ENCODE data around the gene INKA1. TPM values are rescaled to one million over a fixed set of nuclear protein-coding genes. Genes with fewer than 3 reads are reported as not detected.

Gene INKA1
- total RNA-seq, 1 experiment from 2014 or later, result 1.3 TPM

GRCh38 chr3:49756036-49756435 is 47.0 kb upstream of the INKA1 start:
- POLR2A ChIA-PET (ENCODE audit: unreplicated experiment), result no interaction called here
- no peak overlapping the region for H2AFZ ChIP-seq (ENCODE audit: low read length)
- intact Hi-C loops (cut with micrococcal nuclease), result no loop called here
- peaks cover 85% of the 10 kb centered on the region for H3K79me2 ChIP-seq (ENCODE audit: low read length)
- H3K4me1 ChIP-seq (ENCODE audit: insufficient read depth, low read length), result no peaks in the 10 kb centered on the region
- no peak overlapping the region for H3K9ac ChIP-seq (ENCODE audit: low read length)
- no peaks in the 10 kb centered on the region for H3F3A ChIP-seq (ENCODE audit: low read length, unreplicated experiment)
- CTCF ChIA-PET, result no interaction called here
- no peak overlapping the region for H3K4me2 ChIP-seq (ENCODE audit: low read length)
- no TSS peak for BruUV-seq (replicated peaks)
- H3K9me3 ChIP-seq (ENCODE audit: low read length), result no peaks in the 10 kb centered on the region
- ATAC-seq (no peak), DNase-seq (no peak)
- peaks cover 3% of the 10 kb centered on the region; the same call in 1 of the 2 replicates for H3K36me3 ChIP-seq (ENCODE audit: low read depth, low read length)
- no peaks in the 10 kb centered on the region for H3K27me3 ChIP-seq (ENCODE audit: low read length)
- H3K9me2 ChIP-seq (replicated peaks; ENCODE audit: low read length), result no peaks in the 10 kb centered on the region
- H3K27ac ChIP-seq (ENCODE audit: low read length), result no peak overlapping the region
- no peak overlapping the region for H3K4me3 ChIP-seq (ENCODE audit: low read length)
- TF ChIP-seq CTCF (conservative IDR thresholded peaks at IDR 0.05; ENCODE audit: low read depth, low read length), result no peak
- no peak for TF ChIP-seq EZH2 (IDR thresholded peaks at IDR 0.05; ENCODE audit: low read length, unreplicated experiment)
- TF ChIP-seq EZH2phosphoT487 (IDR thresholded peaks at IDR 0.05; ENCODE audit: borderline replicate concordance, low read length), result no peak
- H4K20me1 ChIP-seq (ENCODE audit: low read length), result no peaks in the 10 kb centered on the region; the same call in 1 of the 2 replicates

- DNase-seq (no peak), ATAC-seq (no peak)
- no peaks in the 10 kb centered on the region for H3K4me1 ChIP-seq (ENCODE audit: insufficient read depth, low read length)
- no peaks in the 10 kb centered on the region for H3K9me2 ChIP-seq (replicated peaks; ENCODE audit: low read length)
- CTCF ChIA-PET, result no interaction called here
- H3K27ac ChIP-seq (ENCODE audit: low read length), result no peak overlapping the region
- no peaks in the 10 kb centered on the region for H3K9me3 ChIP-seq (ENCODE audit: low read length)
- H3K9ac ChIP-seq (ENCODE audit: low read length), result no peak overlapping the region
- H2AFZ ChIP-seq (ENCODE audit: low read length), result no peak overlapping the region
- H3K36me3 ChIP-seq (ENCODE audit: low read depth, low read length), result peaks cover 3% of the 10 kb centered on the region; the same call in 1 of the 2 replicates
- POLR2A ChIA-PET (ENCODE audit: unreplicated experiment), result no interaction called here
- H3K27me3 ChIP-seq (ENCODE audit: low read length), result no peaks in the 10 kb centered on the region
- no peak for TF ChIP-seq EZH2phosphoT487 (IDR thresholded peaks at IDR 0.05; ENCODE audit: borderline replicate concordance, low read length)
- TF ChIP-seq CTCF (conservative IDR thresholded peaks at IDR 0.05; ENCODE audit: low read depth, low read length), result no peak
- no peak for TF ChIP-seq EZH2 (IDR thresholded peaks at IDR 0.05; ENCODE audit: low read length, unreplicated experiment)
- BruUV-seq (replicated peaks), result no TSS peak
- H3F3A ChIP-seq (ENCODE audit: low read length, unreplicated experiment), result no peaks in the 10 kb centered on the region
- peaks cover 86% of the 10 kb centered on the region for H3K79me2 ChIP-seq (ENCODE audit: low read length)
- H3K4me2 ChIP-seq (ENCODE audit: low read length), result no peak overlapping the region
- H4K20me1 ChIP-seq (ENCODE audit: low read length), result no peaks in the 10 kb centered on the region; the same call in 1 of the 2 replicates
- no peak overlapping the region for H3K4me3 ChIP-seq (ENCODE audit: low read length)
- intact Hi-C loops (cut with micrococcal nuclease), result no loop called here
Observed at GRCh38 chr3:49757197-49757596, 45.9 kb upstream of the INKA1 start.

- ChIA-PET POLR2A (ENCODE audit: unreplicated experiment) (no interaction called here), CTCF (no interaction called here)
- no TSS peak for BruUV-seq (replicated peaks)
- Histone ChIP-seq H3K4me3 (ENCODE audit: low read length) (no peak overlapping the region), H3K36me3 (ENCODE audit: low read depth, low read length) (peaks cover 3% of the 10 kb centered on the region; the same call in 1 of the 2 replicates), H3K27ac (ENCODE audit: low read length) (no peak overlapping the region), H3K27me3 (ENCODE audit: low read length) (no peaks in the 10 kb centered on the region), H3K9ac (ENCODE audit: low read length) (no peak overlapping the region), H2AFZ (ENCODE audit: low read length) (no peak overlapping the region), H3K4me2 (ENCODE audit: low read length) (no peak overlapping the region), H4K20me1 (ENCODE audit: low read length) (no peaks in the 10 kb centered on the region; the same call in 1 of the 2 replicates), H3K9me2 (replicated peaks; ENCODE audit: low read length) (no peaks in the 10 kb centered on the region), H3F3A (ENCODE audit: low read length, unreplicated experiment) (no peaks in the 10 kb centered on the region), H3K4me1 (ENCODE audit: insufficient read depth, low read length) (no peaks in the 10 kb centered on the region), H3K79me2 (ENCODE audit: low read length) (peaks cover 87% of the 10 kb centered on the region), H3K9me3 (ENCODE audit: low read length) (no peaks in the 10 kb centered on the region)
- intact Hi-C loops (cut with micrococcal nuclease), result no loop called here
- no peak for DNase-seq
- TF ChIP-seq CTCF (conservative IDR thresholded peaks at IDR 0.05; ENCODE audit: low read depth, low read length), result no peak
- no peak for TF ChIP-seq EZH2phosphoT487 (IDR thresholded peaks at IDR 0.05; ENCODE audit: borderline replicate concordance, low read length)
- no peak for TF ChIP-seq EZH2 (IDR thresholded peaks at IDR 0.05; ENCODE audit: low read length, unreplicated experiment)
- ATAC-seq, result no peak
Observed at GRCh38 chr3:49759226-49759625, 43.8 kb upstream of the INKA1 start.

Measured in PC-3 (cell line).